GM23338 (cell line): ENCODE measurements around the gene RNF19B. TPM values are rescaled to one million over a fixed set of nuclear protein-coding genes. Genes with fewer than 3 reads are reported as not detected.
"Not testable (repeated sequence)": the region's sequence is repeated elsewhere in the genome, so short reads cannot be mapped to it uniquely, and the experiment has no call there.

Source experiments
- ATAC-seq: fragments of 200-7000 bp; cut with Tn5 transposase; 3 replicates; pipeline ENCODE4 v1.9.1; 2020
- DNase-seq: peaks from one replicate; pipeline ENCODE4 v3.0.0-alpha.2; 2015; ENCODE audit warnings: low spot score
- H2AFZ ChIP-seq: fragments of 200-600 bp; sonication (generic); 2 replicates; pipeline ENCODE4 v1.8.0; 2016; ENCODE audit warnings: antibody characterized with exemption, mild to moderate bottlenecking, moderate library complexity
- H3F3A ChIP-seq: fragments of 200-600 bp; sonication (generic); replicated peaks from 2 replicates; pipeline ENCODE4 v1.8.0; 2017; ENCODE audit warnings: antibody characterized with exemption, mixed run types, low read depth
- H3K27ac ChIP-seq: fragments of 200-600 bp; sonication (generic); 2 replicates; pipeline ENCODE4 v1.6.1; 2016; ENCODE audit warnings: low read depth
- H3K27me3 ChIP-seq: fragments of 200-600 bp; sonication (generic); 2 replicates; pipeline ENCODE4 v1.8.0; 2016; ENCODE audit warnings: mild to moderate bottlenecking, mixed run types, moderate library complexity; ENCODE audit not compliant: insufficient read depth
- H3K36me3 ChIP-seq: fragments of 200-600 bp; sonication (generic); 2 replicates; pipeline ENCODE4 v1.8.0; 2016; ENCODE audit warnings: mild to moderate bottlenecking; ENCODE audit not compliant: insufficient read depth
- H3K4me1 ChIP-seq: fragments of 200-600 bp; sonication (generic); 2 replicates; pipeline ENCODE4 v1.8.0; 2016; ENCODE audit warnings: mild to moderate bottlenecking, moderate library complexity; ENCODE audit not compliant: insufficient read depth
- H3K4me2 ChIP-seq: fragments of 200-600 bp; sonication (generic); 2 replicates; pipeline ENCODE4 v1.7.1; 2017; ENCODE audit warnings: mixed run types
- H3K4me3 ChIP-seq: fragments of 200-600 bp; sonication (generic); 2 replicates; pipeline ENCODE4 v1.6.1; 2016; ENCODE audit warnings: mixed run types
- H3K79me2 ChIP-seq: fragments of 200-600 bp; sonication (generic); replicated peaks from 2 replicates; pipeline ENCODE4 v1.8.0; 2017; ENCODE audit warnings: mild to moderate bottlenecking; ENCODE audit not compliant: insufficient read depth
- H3K9me2 ChIP-seq: fragments of 200-600 bp; sonication (generic); 2 replicates; pipeline ENCODE4 v1.8.0; 2017; ENCODE audit not compliant: insufficient read depth
- H4K20me1 ChIP-seq: fragments of 200-600 bp; sonication (generic); replicated peaks from 2 replicates; pipeline ENCODE4 v1.8.0; 2017; ENCODE audit warnings: mild to moderate bottlenecking; ENCODE audit not compliant: insufficient read depth
- H3K27ac Mint-ChIP-seq: 2 replicates; pipeline ENCODE4 v1.8.0; 2020; ENCODE audit warnings: inconsistent platforms, mild to moderate bottlenecking, moderate library complexity, mixed read lengths
- H3K27me3 Mint-ChIP-seq: 3 replicates; pipeline ENCODE4 v1.8.0; 2022; ENCODE audit warnings: low read depth, mild to moderate bottlenecking, moderate library complexity, mixed read lengths, inconsistent platforms; ENCODE audit not compliant: insufficient read depth, poor library complexity
- H3K36me3 Mint-ChIP-seq: 3 replicates; pipeline ENCODE4 v1.8.0; 2021; ENCODE audit warnings: low read depth, mild to moderate bottlenecking, inconsistent platforms, moderate library complexity, mixed read lengths
- H3K4me1 Mint-ChIP-seq: 3 replicates; pipeline ENCODE4 v1.8.0; 2020; ENCODE audit warnings: mild to moderate bottlenecking, inconsistent platforms, mixed read lengths
- H3K4me3 Mint-ChIP-seq: 3 replicates; pipeline ENCODE4 v1.8.0; 2021; ENCODE audit warnings: moderate library complexity, mild to moderate bottlenecking, inconsistent platforms, mixed read lengths
- H3K9me3 Mint-ChIP-seq: 3 replicates; pipeline ENCODE4 v1.8.0; 2020; ENCODE audit warnings: moderate library complexity, mild to moderate bottlenecking, inconsistent platforms, mixed read lengths
- CTCF ChIP-seq, 2 experiments: fragments of 200-600 bp in 1 of 2; sonication (generic) in 1 of 2; conservative IDR thresholded peaks; 2 replicates each; pipeline versions ENCODE4 v1.5.1 to v1.6.1; 2016 to 2017; ENCODE audit warnings: antibody characterized with exemption in 2 of 2, low read depth in 2 of 2, mild to moderate bottlenecking in 2 of 2, moderate library complexity in 1 of 2
- ETS1 ChIP-seq: IDR thresholded peaks from 2 replicates; pipeline ENCODE4 v1.6.1; 2016; ENCODE audit warnings: antibody characterized with exemption
- EZH2 ChIP-seq: fragments of 200-600 bp; sonication (generic); IDR thresholded peaks from one replicate; pipeline ENCODE4 v1.8.0; 2017; ENCODE audit warnings: antibody characterized with exemption, mild to moderate bottlenecking, low read depth; ENCODE audit not compliant: unreplicated experiment
- JUNB ChIP-seq: IDR thresholded peaks from one replicate; pipeline ENCODE4 v1.6.1; 2016; ENCODE audit warnings: antibody characterized with exemption; ENCODE audit not compliant: unreplicated experiment
- NANOG ChIP-seq: IDR thresholded peaks from 2 replicates; pipeline ENCODE4 v1.6.1; 2016; ENCODE audit warnings: antibody characterized with exemption, borderline replicate concordance
- POLR2AphosphoS5 ChIP-seq: IDR thresholded peaks from 2 replicates; pipeline ENCODE4 v1.6.1; 2016; ENCODE audit warnings: antibody characterized with exemption, low read depth
- REST ChIP-seq: IDR thresholded peaks from one replicate; pipeline ENCODE4 v1.6.1; 2018; ENCODE audit warnings: antibody characterized with exemption; ENCODE audit not compliant: unreplicated experiment
- STAT1 ChIP-seq: IDR thresholded peaks from one replicate; pipeline ENCODE4 v1.6.1; 2016; ENCODE audit warnings: antibody characterized with exemption; ENCODE audit not compliant: unreplicated experiment
- ZNF331 ChIP-seq: fragments of 250-450 bp; sonication (Bioruptor Pico); IDR thresholded peaks from 2 replicates; pipeline ENCODE4 v1.5.0; 2020; ENCODE audit warnings: low read depth, mild to moderate bottlenecking, moderate library complexity
- ZNF462 ChIP-seq: fragments of 250-450 bp; sonication (Bioruptor Pico); IDR thresholded peaks from 2 replicates; pipeline ENCODE4 v1.5.0; 2020; ENCODE audit warnings: mild to moderate bottlenecking, moderate library complexity
- polyA plus RNA-seq: library from polyadenylated mRNA; unstranded; fragments of >200 nt; fragmentation: Nextera tagmentation; extraction: Ambion mirVana; gene quantifications from 2 replicates; pipeline ENCODE4 v1.2.1, GENCODE V29; 2016
- total RNA-seq: library from RNA; depleted of rRNA; stranded (reverse); fragments of >200 nt; shearing (Covaris generic); gene quantifications from 2 replicates; pipeline ENCODE4 v1.2.3, GENCODE V29; 2014

RNF19B gene
- total and polyA plus RNA-seq, 2 experiments from 2014 or later = 2.9 to 11.9 TPM

GRCh38 chr1:32905588-32905987 lies 59.0 kb downstream of the RNF19B start:
- H3K79me2 ChIP-seq, H3K4me1 ChIP-seq, H3K27ac ChIP-seq, H3K36me3 ChIP-seq, H3K4me1 Mint-ChIP-seq, H3K4me3 Mint-ChIP-seq, H4K20me1 ChIP-seq, H3F3A ChIP-seq, DNase-seq, H3K9me2 ChIP-seq, H2AFZ ChIP-seq, H3K27ac Mint-ChIP-seq, H3K4me3 ChIP-seq, H3K4me2 ChIP-seq, ATAC-seq, H3K36me3 Mint-ChIP-seq, H3K9me3 Mint-ChIP-seq: not testable (repeated sequence)
- peaks cover 28% of the 10 kb centered on the region for H3K27me3 ChIP-seq
- H3K27me3 Mint-ChIP-seq = peaks cover 20% of the 10 kb centered on the region

GRCh38 chr1:32904797-32905196 lies 59.8 kb downstream of the RNF19B start:
- peaks cover 28% of the 10 kb centered on the region for H3K27me3 Mint-ChIP-seq
- no peaks in the 10 kb centered on the region for H3K9me3 Mint-ChIP-seq
- no peaks in the 10 kb centered on the region for H3K36me3 ChIP-seq
- no peaks in the 10 kb centered on the region for H3K9me2 ChIP-seq
- no peak overlapping the region for H3K27ac Mint-ChIP-seq
- peaks cover 7% of the 10 kb centered on the region; the same call in 2 of the 3 replicates for H3K4me1 Mint-ChIP-seq
- no peak overlapping the region for H3K4me3 Mint-ChIP-seq
- H4K20me1 ChIP-seq = no peaks in the 10 kb centered on the region
- peaks cover 12% of the 10 kb centered on the region for H3K4me1 ChIP-seq
- peaks cover 36% of the 10 kb centered on the region for H3K27me3 ChIP-seq
- H2AFZ ChIP-seq = no peak overlapping the region
- H3K79me2 ChIP-seq = no peaks in the 10 kb centered on the region
- no peak for DNase-seq
- H3K36me3 Mint-ChIP-seq = no peaks in the 10 kb centered on the region
- no peaks in the 10 kb centered on the region for H3F3A ChIP-seq
- no peak for ATAC-seq
- no peak overlapping the region for H3K4me3 ChIP-seq
- no peak overlapping the region for H3K4me2 ChIP-seq
- no peak overlapping the region for H3K27ac ChIP-seq
- no peak for TF ChIP-seq ETS1
- TF ChIP-seq ZNF331 = no peak
- no peak for TF ChIP-seq POLR2AphosphoS5
- TF ChIP-seq EZH2 = no peak
- no peak for TF ChIP-seq JUNB
- TF ChIP-seq STAT1 = no peak
- TF ChIP-seq REST = no peak
- no peak for TF ChIP-seq ZNF462 (CRISPR knock-in tag)
- no peak for TF ChIP-seq CTCF (conservative IDR thresholded peaks at IDR 0.05; ENCODE audit: low read depth in 2 of 2)
- TF ChIP-seq NANOG = no peak
